Suprapubic skin (tissue), 4 donors: ENCODE results near the gene DPYD.

ENCODE experiments used
- CTCF ChIP-seq, 2 donors: fragments of 200-600 bp in 1 of 2; fragments of 450-650 bp in 1 of 2; sonication (generic) in 1 of 2; IDR thresholded peaks; one replicate each; pipeline ENCODE4 v1.5.1; 2016 to 2019; ENCODE audit warnings: antibody characterized with exemption in 2 of 2, mild to moderate bottlenecking in 1 of 2, moderate library complexity in 1 of 2
- POLR2A ChIP-seq, 2 donors: fragments of 450-650 bp; IDR thresholded peaks; one replicate each; pipeline ENCODE4 v1.6.1; 2017; ENCODE audit warnings: antibody characterized with exemption in 2 of 2, mild to moderate bottlenecking in 2 of 2, moderate library complexity in 2 of 2
- POLR2AphosphoS5 ChIP-seq, 3 donors: sonication (generic); formaldehyde crosslinking; IDR thresholded peaks; one replicate each; pipeline ENCODE4 v1.6.1; 2017; ENCODE audit warnings: antibody characterized with exemption in 3 of 3

- TF ChIP-seq CTCF (IDR thresholded peaks at IDR 0.05): no peak
- no peak for TF ChIP-seq POLR2A (IDR thresholded peaks at IDR 0.05)
- TF ChIP-seq POLR2AphosphoS5 (IDR thresholded peaks at IDR 0.05): no peak
These were observed 37.0 kb downstream of the DPYD start for GRCh38 chr1:97883823-97884222.
